Measurements from ENCODE around the gene FBXO48. TPM values are rescaled to one million over a fixed set of nuclear protein-coding genes. Genes with fewer than 3 reads are reported as not detected.

Gene FBXO48
- total and polyA plus RNA-seq, 2 experiments from 2014 or later, result 1.1 to 1.3 TPM

DNA sequence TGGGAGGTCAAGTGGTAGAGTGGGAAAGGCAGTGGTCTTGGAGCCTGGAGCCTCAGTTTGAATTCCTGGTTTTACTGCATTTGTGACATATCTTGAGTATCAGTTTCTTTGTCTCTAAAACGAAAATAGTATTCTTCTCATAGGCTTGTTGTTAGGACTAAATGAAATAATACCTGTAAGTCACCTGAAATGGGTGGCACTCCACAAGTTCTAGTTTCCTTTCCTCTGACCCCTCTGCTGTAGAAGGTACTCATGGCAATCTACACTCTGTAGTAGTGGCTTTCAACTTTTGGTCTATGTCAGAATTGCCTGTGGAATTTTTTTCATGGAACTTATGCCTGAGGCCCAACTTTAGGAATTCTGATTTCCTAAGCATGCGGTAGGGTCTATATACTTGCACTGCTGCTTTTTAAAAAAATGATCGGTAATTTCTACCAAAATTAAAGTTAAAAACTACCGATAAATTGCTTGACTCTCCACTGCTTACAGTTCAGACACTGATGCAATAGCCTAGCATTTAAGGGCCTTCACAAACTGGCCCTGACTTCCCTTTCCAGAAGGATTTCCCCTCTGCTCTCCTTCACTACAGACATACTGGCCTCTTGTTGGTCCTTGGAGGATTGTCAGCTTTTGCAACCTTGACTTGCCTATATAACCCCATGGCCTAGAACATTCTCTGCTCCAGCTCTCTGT, 54.8 kb downstream of the FBXO48 start:
- no peak for ATAC-seq
- H3K36me3 Mint-ChIP-seq (ENCODE audit: low read depth), result no peaks in the 10 kb centered on the region; the same call in 2 of the 3 replicates
- no peak for TF ChIP-seq EZH2 (IDR thresholded peaks at IDR 0.05; ENCODE audit: low read depth, unreplicated experiment)
- TF ChIP-seq, protein P1, sequence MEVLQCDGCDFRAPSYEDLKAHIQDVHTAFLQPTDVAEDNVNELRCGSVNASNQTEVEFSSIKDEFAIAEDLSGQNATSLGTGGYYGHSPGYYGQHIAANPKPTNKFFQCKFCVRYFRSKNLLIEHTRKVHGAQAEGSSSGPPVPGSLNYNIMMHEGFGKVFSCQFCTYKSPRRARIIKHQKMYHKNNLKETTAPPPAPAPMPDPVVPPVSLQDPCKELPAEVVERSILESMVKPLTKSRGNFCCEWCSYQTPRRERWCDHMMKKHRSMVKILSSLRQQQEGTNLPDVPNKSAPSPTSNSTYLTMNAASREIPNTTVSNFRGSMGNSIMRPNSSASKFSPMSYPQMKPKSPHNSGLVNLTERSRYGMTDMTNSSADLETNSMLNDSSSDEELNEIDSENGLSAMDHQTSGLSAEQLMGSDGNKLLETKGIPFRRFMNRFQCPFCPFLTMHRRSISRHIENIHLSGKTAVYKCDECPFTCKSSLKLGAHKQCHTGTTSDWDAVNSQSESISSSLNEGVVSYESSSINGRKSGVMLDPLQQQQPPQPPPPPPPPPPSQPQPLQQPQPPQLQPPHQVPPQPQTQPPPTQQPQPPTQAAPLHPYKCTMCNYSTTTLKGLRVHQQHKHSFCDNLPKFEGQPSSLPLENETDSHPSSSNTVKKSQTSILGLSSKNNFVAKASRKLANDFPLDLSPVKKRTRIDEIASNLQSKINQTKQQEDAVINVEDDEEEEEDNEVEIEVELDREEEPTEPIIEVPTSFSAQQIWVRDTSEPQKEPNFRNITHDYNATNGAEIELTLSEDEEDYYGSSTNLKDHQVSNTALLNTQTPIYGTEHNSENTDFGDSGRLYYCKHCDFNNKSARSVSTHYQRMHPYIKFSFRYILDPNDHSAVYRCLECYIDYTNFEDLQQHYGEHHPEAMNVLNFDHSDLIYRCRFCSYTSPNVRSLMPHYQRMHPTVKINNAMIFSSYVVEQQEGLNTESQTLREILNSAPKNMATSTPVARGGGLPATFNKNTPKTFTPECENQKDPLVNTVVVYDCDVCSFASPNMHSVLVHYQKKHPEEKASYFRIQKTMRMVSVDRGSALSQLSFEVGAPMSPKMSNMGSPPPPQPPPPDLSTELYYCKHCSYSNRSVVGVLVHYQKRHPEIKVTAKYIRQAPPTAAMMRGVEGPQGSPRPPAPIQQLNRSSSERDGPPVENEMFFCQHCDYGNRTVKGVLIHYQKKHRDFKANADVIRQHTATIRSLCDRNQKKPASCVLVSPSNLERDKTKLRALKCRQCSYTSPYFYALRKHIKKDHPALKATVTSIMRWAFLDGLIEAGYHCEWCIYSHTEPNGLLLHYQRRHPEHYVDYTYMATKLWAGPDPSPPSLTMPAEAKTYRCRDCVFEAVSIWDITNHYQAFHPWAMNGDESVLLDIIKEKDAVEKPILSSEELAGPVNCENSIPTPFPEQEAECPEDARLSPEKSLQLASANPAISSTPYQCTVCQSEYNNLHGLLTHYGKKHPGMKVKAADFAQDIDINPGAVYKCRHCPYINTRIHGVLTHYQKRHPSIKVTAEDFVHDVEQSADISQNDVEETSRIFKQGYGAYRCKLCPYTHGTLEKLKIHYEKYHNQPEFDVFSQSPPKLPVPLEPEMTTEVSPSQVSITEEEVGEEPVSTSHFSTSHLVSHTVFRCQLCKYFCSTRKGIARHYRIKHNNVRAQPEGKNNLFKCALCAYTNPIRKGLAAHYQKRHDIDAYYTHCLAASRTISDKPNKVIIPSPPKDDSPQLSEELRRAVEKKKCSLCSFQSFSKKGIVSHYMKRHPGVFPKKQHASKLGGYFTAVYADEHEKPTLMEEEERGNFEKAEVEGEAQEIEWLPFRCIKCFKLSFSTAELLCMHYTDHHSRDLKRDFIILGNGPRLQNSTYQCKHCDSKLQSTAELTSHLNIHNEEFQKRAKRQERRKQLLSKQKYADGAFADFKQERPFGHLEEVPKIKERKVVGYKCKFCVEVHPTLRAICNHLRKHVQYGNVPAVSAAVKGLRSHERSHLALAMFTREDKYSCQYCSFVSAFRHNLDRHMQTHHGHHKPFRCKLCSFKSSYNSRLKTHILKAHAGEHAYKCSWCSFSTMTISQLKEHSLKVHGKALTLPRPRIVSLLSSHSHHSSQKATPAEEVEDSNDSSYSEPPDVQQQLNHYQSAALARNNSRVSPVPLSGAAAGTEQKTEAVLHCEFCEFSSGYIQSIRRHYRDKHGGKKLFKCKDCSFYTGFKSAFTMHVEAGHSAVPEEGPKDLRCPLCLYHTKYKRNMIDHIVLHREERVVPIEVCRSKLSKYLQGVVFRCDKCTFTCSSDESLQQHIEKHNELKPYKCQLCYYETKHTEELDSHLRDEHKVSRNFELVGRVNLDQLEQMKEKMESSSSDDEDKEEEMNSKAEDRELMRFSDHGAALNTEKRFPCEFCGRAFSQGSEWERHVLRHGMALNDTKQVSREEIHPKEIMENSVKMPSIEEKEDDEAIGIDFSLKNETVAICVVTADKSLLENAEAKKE (CRISPR knock-in tag; IDR thresholded peaks at IDR 0.05), result no peak
- TF ChIP-seq, protein P2, sequence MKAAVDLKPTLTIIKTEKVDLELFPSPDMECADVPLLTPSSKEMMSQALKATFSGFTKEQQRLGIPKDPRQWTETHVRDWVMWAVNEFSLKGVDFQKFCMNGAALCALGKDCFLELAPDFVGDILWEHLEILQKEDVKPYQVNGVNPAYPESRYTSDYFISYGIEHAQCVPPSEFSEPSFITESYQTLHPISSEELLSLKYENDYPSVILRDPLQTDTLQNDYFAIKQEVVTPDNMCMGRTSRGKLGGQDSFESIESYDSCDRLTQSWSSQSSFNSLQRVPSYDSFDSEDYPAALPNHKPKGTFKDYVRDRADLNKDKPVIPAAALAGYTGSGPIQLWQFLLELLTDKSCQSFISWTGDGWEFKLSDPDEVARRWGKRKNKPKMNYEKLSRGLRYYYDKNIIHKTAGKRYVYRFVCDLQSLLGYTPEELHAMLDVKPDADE (IDR thresholded peaks at IDR 0.05), result no peak
- TF ChIP-seq, protein P3, sequence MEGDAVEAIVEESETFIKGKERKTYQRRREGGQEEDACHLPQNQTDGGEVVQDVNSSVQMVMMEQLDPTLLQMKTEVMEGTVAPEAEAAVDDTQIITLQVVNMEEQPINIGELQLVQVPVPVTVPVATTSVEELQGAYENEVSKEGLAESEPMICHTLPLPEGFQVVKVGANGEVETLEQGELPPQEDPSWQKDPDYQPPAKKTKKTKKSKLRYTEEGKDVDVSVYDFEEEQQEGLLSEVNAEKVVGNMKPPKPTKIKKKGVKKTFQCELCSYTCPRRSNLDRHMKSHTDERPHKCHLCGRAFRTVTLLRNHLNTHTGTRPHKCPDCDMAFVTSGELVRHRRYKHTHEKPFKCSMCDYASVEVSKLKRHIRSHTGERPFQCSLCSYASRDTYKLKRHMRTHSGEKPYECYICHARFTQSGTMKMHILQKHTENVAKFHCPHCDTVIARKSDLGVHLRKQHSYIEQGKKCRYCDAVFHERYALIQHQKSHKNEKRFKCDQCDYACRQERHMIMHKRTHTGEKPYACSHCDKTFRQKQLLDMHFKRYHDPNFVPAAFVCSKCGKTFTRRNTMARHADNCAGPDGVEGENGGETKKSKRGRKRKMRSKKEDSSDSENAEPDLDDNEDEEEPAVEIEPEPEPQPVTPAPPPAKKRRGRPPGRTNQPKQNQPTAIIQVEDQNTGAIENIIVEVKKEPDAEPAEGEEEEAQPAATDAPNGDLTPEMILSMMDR (conservative IDR thresholded peaks at IDR 0.05; ENCODE audit: low read depth in 2 of 2), result no peak
- no peak for TF ChIP-seq ZNF331 (CRISPR knock-in tag; IDR thresholded peaks at IDR 0.05; ENCODE audit: low read depth)
- TF ChIP-seq POLR2AphosphoS5 (IDR thresholded peaks at IDR 0.05; ENCODE audit: low read depth), result no peak
- TF ChIP-seq ZNF114 (CRISPR knock-in tag; IDR thresholded peaks at IDR 0.05), result no peak
- TF ChIP-seq EZH2phosphoT487 (IDR thresholded peaks at IDR 0.05; ENCODE audit: unreplicated experiment), result no peak
- TF ChIP-seq CREB1 (CRISPR knock-in tag; IDR thresholded peaks at IDR 0.05; ENCODE audit: low read depth), result no peak
- TF ChIP-seq, protein P4, sequence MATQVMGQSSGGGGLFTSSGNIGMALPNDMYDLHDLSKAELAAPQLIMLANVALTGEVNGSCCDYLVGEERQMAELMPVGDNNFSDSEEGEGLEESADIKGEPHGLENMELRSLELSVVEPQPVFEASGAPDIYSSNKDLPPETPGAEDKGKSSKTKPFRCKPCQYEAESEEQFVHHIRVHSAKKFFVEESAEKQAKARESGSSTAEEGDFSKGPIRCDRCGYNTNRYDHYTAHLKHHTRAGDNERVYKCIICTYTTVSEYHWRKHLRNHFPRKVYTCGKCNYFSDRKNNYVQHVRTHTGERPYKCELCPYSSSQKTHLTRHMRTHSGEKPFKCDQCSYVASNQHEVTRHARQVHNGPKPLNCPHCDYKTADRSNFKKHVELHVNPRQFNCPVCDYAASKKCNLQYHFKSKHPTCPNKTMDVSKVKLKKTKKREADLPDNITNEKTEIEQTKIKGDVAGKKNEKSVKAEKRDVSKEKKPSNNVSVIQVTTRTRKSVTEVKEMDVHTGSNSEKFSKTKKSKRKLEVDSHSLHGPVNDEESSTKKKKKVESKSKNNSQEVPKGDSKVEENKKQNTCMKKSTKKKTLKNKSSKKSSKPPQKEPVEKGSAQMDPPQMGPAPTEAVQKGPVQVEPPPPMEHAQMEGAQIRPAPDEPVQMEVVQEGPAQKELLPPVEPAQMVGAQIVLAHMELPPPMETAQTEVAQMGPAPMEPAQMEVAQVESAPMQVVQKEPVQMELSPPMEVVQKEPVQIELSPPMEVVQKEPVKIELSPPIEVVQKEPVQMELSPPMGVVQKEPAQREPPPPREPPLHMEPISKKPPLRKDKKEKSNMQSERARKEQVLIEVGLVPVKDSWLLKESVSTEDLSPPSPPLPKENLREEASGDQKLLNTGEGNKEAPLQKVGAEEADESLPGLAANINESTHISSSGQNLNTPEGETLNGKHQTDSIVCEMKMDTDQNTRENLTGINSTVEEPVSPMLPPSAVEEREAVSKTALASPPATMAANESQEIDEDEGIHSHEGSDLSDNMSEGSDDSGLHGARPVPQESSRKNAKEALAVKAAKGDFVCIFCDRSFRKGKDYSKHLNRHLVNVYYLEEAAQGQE (IDR thresholded peaks at IDR 0.05; ENCODE audit: unreplicated experiment), result no peak
- TF ChIP-seq STAT1 (IDR thresholded peaks at IDR 0.05; ENCODE audit: unreplicated experiment), result no peak

More for the DNA sequence above, 54.8 kb downstream of the FBXO48 start:
- Histone ChIP-seq H3K27me3 (ENCODE audit: insufficient read depth) (no peaks in the 10 kb centered on the region), H2AFZ (peak overlapping the region; percentile 63; the same call in 1 of the 2 replicates), H3K4me1 (ENCODE audit: insufficient read depth) (no peaks in the 10 kb centered on the region), H3K79me2 (replicated peaks; ENCODE audit: insufficient read depth) (no peaks in the 10 kb centered on the region), H4K20me1 (replicated peaks; ENCODE audit: insufficient read depth) (no peaks in the 10 kb centered on the region), H3K36me3 (ENCODE audit: insufficient read depth) (no peaks in the 10 kb centered on the region), H3F3A (replicated peaks; ENCODE audit: low read depth) (no peaks in the 10 kb centered on the region), H3K9me2 (ENCODE audit: insufficient read depth) (no peaks in the 10 kb centered on the region), H3K4me3 (no peak overlapping the region), H3K4me2 (no peak overlapping the region), H3K27ac (ENCODE audit: low read depth) (no peak overlapping the region)
- DNase-seq (ENCODE audit: low spot score), result no peak
- H3K4me1 Mint-ChIP-seq, result no peaks in the 10 kb centered on the region; the same call in 2 of the 3 replicates
- peaks cover 4% of the 10 kb centered on the region for H3K27me3 Mint-ChIP-seq (ENCODE audit: insufficient read depth, low read depth, poor library complexity)
- H3K4me3 Mint-ChIP-seq, result no peak overlapping the region
- H3K27ac Mint-ChIP-seq, result no peak overlapping the region
- H3K9me3 Mint-ChIP-seq, result no peaks in the 10 kb centered on the region; the same call in 2 of the 3 replicates
